Subcutaneous abdominal adipose tissue (tissue), 5 donors: ENCODE measurements around the gene ZNF507.
"Not testable (repeated sequence)": the region's sequence is repeated elsewhere in the genome, so short reads cannot be mapped to it uniquely, and the experiment has no call there.

Source experiments
- H3K27ac ChIP-seq: one replicate; pipeline ENCODE4 v1.7.0; 2013; ENCODE audit warnings: low read depth, mild to moderate bottlenecking, inconsistent platforms, low read length, moderate library complexity
- H3K27me3 ChIP-seq, 5 donors: one replicate each; pipeline ENCODE4 v1.7.0; 2013; ENCODE audit warnings: low read length in 5 of 5, inconsistent platforms in 1 of 5; ENCODE audit not compliant: control insufficient read depth in 5 of 5, insufficient read depth in 4 of 5
- H3K36me3 ChIP-seq, 5 donors: one replicate each; pipeline ENCODE4 v1.7.0; 2013; ENCODE audit warnings: low read length in 5 of 5; ENCODE audit not compliant: control insufficient read depth in 5 of 5, insufficient read depth in 5 of 5
- H3K4me1 ChIP-seq, 5 donors: one replicate each; pipeline ENCODE4 v1.7.0; 2013; ENCODE audit warnings: low read length in 5 of 5, mild to moderate bottlenecking in 3 of 5, moderate library complexity in 1 of 5; ENCODE audit not compliant: control insufficient read depth in 5 of 5, insufficient read depth in 5 of 5
- H3K4me3 ChIP-seq, 5 donors: one replicate each; pipeline ENCODE4 v1.7.0; 2013; ENCODE audit warnings: low read length in 5 of 5, low read depth in 1 of 5
- H3K9ac ChIP-seq, 5 donors: one replicate each; pipeline ENCODE4 v1.7.0; 2013; ENCODE audit warnings: low read length in 5 of 5, mild to moderate bottlenecking in 4 of 5, moderate library complexity in 3 of 5
- H3K9me3 ChIP-seq, 5 donors: one replicate each; pipeline ENCODE4 v1.7.0; 2013; ENCODE audit warnings: low read length in 5 of 5; ENCODE audit not compliant: control insufficient read depth in 5 of 5
- donor health status: healthy.
- donor health status: healthy.
- donor health status: healthy.
- donor health status: healthy.
- donor health status: healthy.

ZNF507 gene

DNA sequence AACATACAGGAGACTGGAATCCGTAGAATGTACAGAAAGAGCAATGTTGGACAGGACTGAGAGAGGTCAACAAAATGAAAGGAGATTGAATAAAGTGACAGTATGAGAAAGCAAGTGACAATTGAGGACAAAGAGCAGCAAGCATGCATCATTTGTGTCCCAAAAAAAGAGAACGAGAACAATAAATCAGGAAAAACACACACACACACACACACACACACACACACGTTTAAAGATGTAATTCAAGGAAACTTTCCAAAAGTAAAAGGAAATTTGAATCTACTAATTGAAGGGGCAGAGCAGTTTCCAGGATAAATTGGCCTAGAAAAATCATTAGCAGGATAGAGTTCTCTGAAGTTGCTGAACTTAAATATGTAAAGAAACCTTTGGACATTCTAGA, 77.0 kb downstream of the ZNF507 start:
- Histone ChIP-seq H3K4me3 (no peak overlapping the region), H3K27me3 (no peaks in the 10 kb centered on the region), H3K27ac (no peak overlapping the region), H3K4me1 (no peaks in the 10 kb centered on the region), H3K36me3 (peaks cover 0 to 7% (median 0%) of the 10 kb centered on the region in 5 donors), H3K9me3 (no peaks in the 10 kb centered on the region), H3K9ac (no peak overlapping the region)

DNA sequence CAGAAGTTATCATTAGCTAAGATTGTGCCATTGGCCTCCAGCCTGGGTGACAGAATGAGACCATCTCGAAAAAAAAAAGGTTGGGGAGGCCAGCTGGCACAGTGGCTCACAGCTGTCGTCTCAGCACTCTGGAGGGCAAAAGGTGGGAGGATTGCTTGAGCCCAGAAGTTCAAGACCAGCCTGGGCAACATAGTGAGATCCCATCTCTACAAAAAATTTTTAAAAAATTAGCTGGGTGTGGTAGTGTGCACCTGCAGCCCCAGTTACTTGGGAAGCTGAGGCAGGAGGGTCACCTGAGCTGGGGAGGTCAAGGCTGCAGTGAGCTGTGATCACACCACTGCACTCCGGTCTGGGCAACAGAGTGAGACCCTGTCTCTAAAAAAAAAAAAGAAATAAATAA, 78.5 kb downstream of the ZNF507 start:
- H3K9ac ChIP-seq, H3K9me3 ChIP-seq, H3K27me3 ChIP-seq, H3K27ac ChIP-seq, H3K36me3 ChIP-seq, H3K4me3 ChIP-seq, H3K4me1 ChIP-seq: not testable (repeated sequence)

DNA sequence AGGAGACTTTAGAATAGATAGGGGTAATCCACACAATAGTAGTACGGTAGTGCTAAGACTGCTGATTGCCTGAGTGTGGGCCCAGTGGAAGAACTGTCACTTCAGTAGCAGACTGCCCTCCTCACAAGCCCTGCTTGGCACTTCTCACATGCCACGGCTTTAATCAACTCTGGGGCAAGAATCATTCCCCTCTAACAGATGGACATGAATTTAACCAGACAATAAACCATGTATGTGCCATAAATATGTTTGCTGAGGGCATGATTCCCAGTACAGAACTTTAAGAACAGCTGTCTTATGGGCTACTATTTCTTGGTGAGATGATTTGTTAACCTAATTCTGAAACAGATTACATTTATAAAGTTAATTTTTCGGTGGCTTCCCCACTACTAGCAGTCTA, 82.1 kb downstream of the ZNF507 start:
- Histone ChIP-seq H3K4me3 (no peak overlapping the region), H3K27me3 (no peaks in the 10 kb centered on the region), H3K9me3 (no peaks in the 10 kb centered on the region), H3K4me1 (peaks cover 0 to 1% (median 0%) of the 10 kb centered on the region in 5 donors), H3K9ac (no peak overlapping the region), H3K27ac (no peak overlapping the region), H3K36me3 (peaks cover 0 to 7% (median 3%) of the 10 kb centered on the region in 5 donors)

DNA sequence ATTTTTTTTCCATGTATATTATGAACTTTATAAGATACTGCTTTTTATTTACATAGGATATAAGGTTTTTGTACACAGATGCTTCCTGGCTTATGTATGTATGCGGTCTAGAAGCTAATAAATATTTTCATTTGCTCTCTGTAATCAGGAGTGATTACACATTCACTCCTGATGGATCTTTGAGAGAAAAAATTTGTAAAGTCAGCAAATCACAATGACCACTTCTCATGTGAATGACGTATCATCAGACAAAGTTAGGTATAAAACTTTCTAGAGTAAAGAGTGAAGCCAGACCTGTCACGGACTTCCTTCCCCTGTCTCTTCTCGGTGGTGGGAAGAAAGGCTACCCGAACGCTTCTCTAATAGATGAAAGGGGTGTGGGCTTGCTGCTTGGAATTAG, 91.3 kb downstream of the ZNF507 start:
- no peak overlapping the region for H3K4me3 ChIP-seq
- H3K36me3 ChIP-seq, result peaks cover 2 to 20% (median 11%) of the 10 kb centered on the region in 5 donors
- no peak overlapping the region for H3K9ac ChIP-seq
- H3K27me3 ChIP-seq, result no peaks in the 10 kb centered on the region
- no peak overlapping the region for H3K27ac ChIP-seq
- peaks cover 0 to 7% (median 0%) of the 10 kb centered on the region in 5 donors for H3K4me1 ChIP-seq
- no peaks in the 10 kb centered on the region for H3K9me3 ChIP-seq

DNA sequence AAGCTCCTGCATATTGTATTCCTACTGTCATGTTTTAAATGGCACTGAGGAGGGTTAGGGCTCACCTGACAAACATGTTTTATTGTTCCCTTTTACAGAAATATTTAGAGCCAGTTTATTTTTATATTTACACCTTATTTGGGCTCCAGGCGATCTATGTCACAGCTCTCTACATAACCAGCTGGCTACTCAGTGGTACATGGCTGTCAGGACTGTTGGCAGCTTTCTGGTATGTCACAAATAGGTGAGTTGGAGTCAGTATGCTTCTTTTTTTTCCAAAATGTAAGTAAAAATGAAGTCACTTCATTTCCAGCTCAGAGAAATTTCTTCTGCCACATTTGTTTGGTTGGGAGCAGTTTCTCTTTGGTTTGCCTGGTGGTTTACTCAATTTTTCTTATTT, 91.7 kb downstream of the ZNF507 start:
- Histone ChIP-seq H3K9me3 (no peaks in the 10 kb centered on the region), H3K4me3 (no peak overlapping the region), H3K9ac (no peak overlapping the region), H3K27me3 (no peaks in the 10 kb centered on the region), H3K36me3 (peaks cover 5 to 20% (median 11%) of the 10 kb centered on the region in 5 donors), H3K4me1 (peaks cover 0 to 7% (median 0%) of the 10 kb centered on the region in 5 donors), H3K27ac (no peak overlapping the region)
